K562 (cell line): ENCODE measurements around the gene CFAP52. TPM values are rescaled to one million over a fixed set of nuclear protein-coding genes. Genes with fewer than 3 reads are reported as not detected.

Source experiments
- ATAC-seq: fragments of 200-7000 bp; cut with Tn5 transposase; 3 replicates; pipeline ENCODE4 v1.9.1; 2020; ENCODE audit warnings: moderate library complexity
- BruUV-seq: library from RNA; stranded (reverse); fragments of 400-500 nt; replicated peaks from 2 replicates; lab custom pipeline; 2021; lab: Mats Ljungman, UMichigan
- CTCF ChIA-PET: fragments of 300-600 bp; formaldehyde crosslinking; extraction: SDS; loops from one replicate; lab custom pipeline; 2021; ENCODE audit warnings: low intra/inter-chr PET ratio; lab: Yijun Ruan, JAX
- POLR2A ChIA-PET: fragments of 300-600, 350-650 bp; sonication (Branson Sonifier 250); formaldehyde crosslinking; extraction: SDS; loops from one replicate; lab custom pipeline; 2021; ENCODE audit warnings: antibody characterized with exemption, inconsistent platforms; lab: Yijun Ruan, JAX
- DNase-seq, 4 experiments: peaks; one replicate each; pipeline versions ENCODE4 v3.0.0 to v3.0.0-alpha.2; 2011 to 2018; ENCODE audit warnings: low spot score in 3 of 4, mixed read lengths in 3 of 4; ENCODE audit errors: extremely low read depth in 1 of 4
- FAIRE-seq: peaks from 2 replicates; lab custom pipeline; 2011; peaks lifted over from hg19 to GRCh38; lab: Jason Lieb, UNC
- H2AFZ ChIP-seq: 2 replicates; pipeline ENCODE4 v1.6.0; 2011; ENCODE audit warnings: low read depth, low read length, control low read depth, inconsistent platforms
- H3K27ac ChIP-seq: fragments of 200-600 bp; 3 replicates; pipeline ENCODE4 v1.8.0; 2011; ENCODE audit warnings: low read depth, mild to moderate bottlenecking, control low read depth, inconsistent platforms, low read length, moderate library complexity, mixed read lengths; ENCODE audit errors: extremely low read depth
- H3K27me3 ChIP-seq, 2 experiments: fragments of 300-600 bp in 1 of 2; 2 replicates in 1 of 2; 3 replicates in 1 of 2; pipeline versions ENCODE4 v1.6.0 to v1.8.0; 2011; ENCODE audit warnings: inconsistent platforms in 2 of 2, low read length in 2 of 2, mild to moderate bottlenecking in 1 of 2, mixed read lengths in 1 of 2, moderate library complexity in 1 of 2; ENCODE audit not compliant: control insufficient read depth in 2 of 2, insufficient read depth in 2 of 2
- H3K36me3 ChIP-seq: fragments of 300-600 bp; 3 replicates; pipeline ENCODE4 v1.8.0; 2011; ENCODE audit warnings: mild to moderate bottlenecking, low read length, inconsistent platforms; ENCODE audit not compliant: control insufficient read depth, insufficient read depth
- H3K4me1 ChIP-seq, 2 experiments: fragments of 200-600 bp in 1 of 2; replicated peaks in 1 of 2; 2 replicates in 1 of 2; 3 replicates in 1 of 2; pipeline versions ENCODE4 v1.5.1 to v1.8.0; 2011; ENCODE audit warnings: inconsistent platforms in 2 of 2, low read length in 2 of 2, mild to moderate bottlenecking in 1 of 2, mixed read lengths in 1 of 2, moderate library complexity in 1 of 2; ENCODE audit not compliant: control insufficient read depth in 2 of 2, insufficient read depth in 2 of 2
- H3K4me2 ChIP-seq: 2 replicates; pipeline ENCODE4 v1.6.1; 2011; ENCODE audit warnings: low read length, control low read depth, inconsistent platforms, mixed read lengths; ENCODE audit not compliant: insufficient read depth
- H3K4me3 ChIP-seq: fragments of 200-600 bp; sonication (generic), shearing (Covaris generic); 2 replicates; pipeline ENCODE4 v1.5.1; 2016; ENCODE audit warnings: control low read depth, inconsistent platforms
- H3K79me2 ChIP-seq: fragments of 200-600 bp; 3 replicates; pipeline ENCODE4 v1.8.0; 2011; ENCODE audit warnings: low read length, inconsistent platforms; ENCODE audit not compliant: control insufficient read depth, insufficient read depth
- H3K9ac ChIP-seq, 2 experiments: 2 replicates each; pipeline versions ENCODE4 v1.6.0 to v1.6.1; 2011; ENCODE audit warnings: low read depth in 2 of 2, low read length in 2 of 2, control low read depth in 1 of 2, inconsistent platforms in 1 of 2, mild to moderate bottlenecking in 1 of 2, mixed read lengths in 1 of 2; ENCODE audit not compliant: insufficient read depth in 1 of 2
- H3K9me1 ChIP-seq: one replicate; pipeline ENCODE4 v1.6.0; 2011; ENCODE audit warnings: inconsistent platforms, mild to moderate bottlenecking, low read length, moderate library complexity; ENCODE audit not compliant: control insufficient read depth, insufficient read depth
- H3K9me3 ChIP-seq: replicated peaks from 2 replicates; pipeline ENCODE4 v1.5.1; 2011; ENCODE audit warnings: low read depth, low read length, inconsistent platforms; ENCODE audit not compliant: control insufficient read depth, insufficient read depth
- H4K20me1 ChIP-seq: replicated peaks from 2 replicates; pipeline ENCODE4 v1.6.1; 2011; ENCODE audit warnings: low read length, inconsistent platforms, mixed read lengths; ENCODE audit not compliant: control insufficient read depth, insufficient read depth
- ID3 ChIP-seq, 2 experiments: fragments of 250-450 bp in 1 of 2; fragments of 450-650 bp in 1 of 2; sonication (Bioruptor Pico) in 1 of 2; IDR thresholded peaks; 2 replicates each; pipeline versions ENCODE4 v1.6.1 to v1.8.0; 2016 to 2021; ENCODE audit warnings: mild to moderate bottlenecking in 2 of 2, moderate library complexity in 2 of 2, missing compliant biosample characterization in 1 of 2, missing genetic modification characterization in 1 of 2
- ILF3 ChIP-seq: fragments of 450-650 bp; IDR thresholded peaks from 2 replicates; pipeline ENCODE4 v1.6.1; 2018; ENCODE audit warnings: antibody characterized with exemption, mild to moderate bottlenecking, moderate library complexity, borderline replicate concordance
- MTF1 ChIP-seq: fragments of 250-450 bp; sonication (Bioruptor Pico); IDR thresholded peaks from 2 replicates; pipeline ENCODE4 v1.9.0; 2021; ENCODE audit warnings: moderate library complexity, mild to moderate bottlenecking, inconsistent platforms, borderline replicate concordance
- PHF8 ChIP-seq: fragments of 200-600 bp; sonication (generic); IDR thresholded peaks from 2 replicates; pipeline ENCODE4 v1.6.1; 2012; ENCODE audit warnings: mixed run types, mild to moderate bottlenecking, inconsistent platforms, low read length, moderate library complexity, borderline replicate concordance
- RBM39 ChIP-seq: fragments of 200-400 bp; formaldehyde crosslinking; optimal IDR thresholded peaks from 2 replicates; pipeline ENCODE3; 2018; ENCODE audit warnings: low read depth, low read length
- TCF7L2 ChIP-seq: fragments of 150-350 bp; IDR thresholded peaks from 2 replicates; pipeline ENCODE4 v1.6.1; 2016; ENCODE audit warnings: low read depth, mild to moderate bottlenecking, low read length, moderate library complexity
- ZBTB12 ChIP-seq: fragments of 250-450 bp; sonication (Bioruptor Pico); IDR thresholded peaks from 2 replicates; pipeline ENCODE4 v1.4.0; 2020
- ZNF507 ChIP-seq: conservative IDR thresholded peaks from 2 replicates; pipeline ENCODE4 v1.6.1; 2017; ENCODE audit warnings: missing genetic modification characterization, missing compliant biosample characterization
- ZNF76 ChIP-seq: fragments of 250-450 bp; sonication (Bioruptor Pico); IDR thresholded peaks from 2 replicates; pipeline ENCODE4 v1.4.0; 2020; ENCODE audit warnings: mild to moderate bottlenecking, moderate library complexity, borderline replicate concordance
- WGBS: fragments of 100-300 bp; shearing (Covaris generic); methylation state at CpG from one replicate; pipeline ENCODE4 v1.1.6; 2016; ENCODE audit warnings: low coverage, mixed read lengths; ENCODE audit not compliant: insufficient coverage; ENCODE audit errors: missing lambda C conversion rate; 5-methylcytosine and 5-hydroxymethylcytosine counted together
- in situ Hi-C: fragments of 300-500 bp; cut with MboI; formaldehyde crosslinking; loops from 4 replicates; pipeline ENCODE4 v1.15.0; 2018; ENCODE audit warnings: inconsistent platforms, mixed read lengths
- intact Hi-C: fragments of 100-400 bp; cut with micrococcal nuclease; formaldehyde crosslinking; loops from 2 replicates; pipeline ENCODE4 v1.14.2; 2022
- polyA plus RNA-seq, 8 experiments: library from polyadenylated mRNA; depleted of rRNA in 4 of 8; stranded (reverse) in 5 of 8; unstranded in 3 of 8; fragments of >200 nt; fragmentation: Nextera tagmentation in 2 of 8; fragmentation: Illumina TruSeq in 1 of 8; extraction: Ambion mirVana in 2 of 8; extraction: Trizol in 1 of 8; gene quantifications; 2 replicates each; pipeline versions ENCODE4 v1.2.1 to v1.2.3, GENCODE V29; 2011 to 2014; ENCODE audit warnings: inconsistent platforms in 1 of 8, missing spikeins in 1 of 8
- total RNA-seq, 7 experiments: library from RNA; depleted of rRNA in 6 of 7; stranded (reverse); fragments of >200 nt in 6 of 7; fragmentation: Illumina TruSeq in 2 of 7; extraction: Trizol in 2 of 7; gene quantifications; 2 replicates each; pipeline versions ENCODE4 v1.2.1 to v1.2.3, GENCODE V29; 2011 to 2021; ENCODE audit warnings: low replicate concordance in 1 of 7
- TF ChIP-seq, protein P1 (sequence below): fragments of 450-650 bp; formaldehyde crosslinking; IDR thresholded peaks from 2 replicates; pipeline ENCODE4 v1.4.0; 2022; ENCODE audit warnings: mild to moderate bottlenecking, moderate library complexity
- TF ChIP-seq, protein P2 (sequence below): sonication (generic); formaldehyde crosslinking; IDR thresholded peaks from 2 replicates; pipeline ENCODE4 v1.8.0; 2022; ENCODE audit warnings: missing genetic modification reagents, mild to moderate bottlenecking, borderline replicate concordance

CFAP52 gene
- total and polyA plus RNA-seq, 9 of the 15 experiments (the other 6 are each of a cell fraction or from before 2014, with no cell fraction given), result not detected

DNA sequence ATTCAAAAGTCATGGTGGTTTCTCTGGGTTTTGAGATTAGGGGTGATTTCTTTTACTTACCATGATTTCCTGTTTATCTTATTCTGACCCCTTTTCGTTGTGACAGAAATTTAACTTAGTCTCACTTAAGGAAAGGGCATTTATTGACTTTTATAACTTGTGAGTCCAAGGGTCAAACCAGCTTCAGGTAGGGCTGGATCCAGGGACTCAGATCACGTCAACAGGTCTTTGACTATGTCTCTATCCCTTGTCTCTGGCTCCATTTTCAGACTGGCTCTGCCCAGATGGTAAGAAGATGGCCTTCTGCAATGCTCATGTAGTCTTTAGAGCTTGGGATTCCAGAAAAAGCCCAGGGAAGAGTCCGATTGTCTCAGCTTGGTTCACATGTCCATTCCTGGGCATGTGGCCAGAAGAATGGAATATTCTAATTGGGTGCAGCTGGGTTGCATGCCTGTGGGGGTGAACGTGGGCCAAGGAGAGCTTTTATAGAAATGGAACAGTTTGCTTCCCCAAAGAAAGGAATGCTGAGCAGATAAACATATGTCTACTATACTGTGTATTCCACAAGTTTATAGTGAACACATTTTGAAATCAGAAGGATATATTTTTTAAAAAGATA, 82.3 kb downstream of the CFAP52 start (continued):
- TF ChIP-seq ZNF507 (tag), result no peak
- no peak for TF ChIP-seq RBM39

GRCh38 chr17:9661027-9661426, 84.6 kb downstream of the CFAP52 start:
- intact Hi-C loops, result no loop called here
- Histone ChIP-seq H3K9me1 (no peaks in the 10 kb centered on the region), H3K36me3 (no peaks in the 10 kb centered on the region), H3K79me2 (no peaks in the 10 kb centered on the region), H3K4me1 (no peaks in the 10 kb centered on the region), H3K9ac (no peak overlapping the region), H3K27ac (no peak overlapping the region), H4K20me1 (no peaks in the 10 kb centered on the region), H3K4me2 (no peak overlapping the region), H2AFZ (no peak overlapping the region), H3K4me3 (no peak overlapping the region), H3K27me3 (peaks cover 0 to 8% of the 10 kb centered on the region in 2 experiments; a peak in 1 of 5 replicates), H3K9me3 (no peaks in the 10 kb centered on the region)
- DNase-seq (no peak), ATAC-seq (no peak), FAIRE-seq (no peak)
- CTCF ChIA-PET, result no interaction called here
- in situ Hi-C loops, result no loop called here
- no TSS peak for BruUV-seq
- POLR2A ChIA-PET, result interaction anchor here (0.6 to 0.7 kb wide), 2 partner anchors 665 to 1178 kb away, joined by 3 to 5 read pairs; no protein-coding TSS in a partner anchor
- TF ChIP-seq ZNF76 (CRISPR knock-in tag) (no peak), ZBTB12 (CRISPR knock-in tag) (no peak), MTF1 (CRISPR knock-in tag) (no peak), TCF7L2 (no peak), PHF8 (no peak), ILF3 (no peak), ID3 (CRISPR knock-in tag; IDR thresholded peaks at IDR 0.05) (no peak), ID3 (tag; IDR thresholded peaks at IDR 0.05) (no peak)
- TF ChIP-seq, protein P1, sequence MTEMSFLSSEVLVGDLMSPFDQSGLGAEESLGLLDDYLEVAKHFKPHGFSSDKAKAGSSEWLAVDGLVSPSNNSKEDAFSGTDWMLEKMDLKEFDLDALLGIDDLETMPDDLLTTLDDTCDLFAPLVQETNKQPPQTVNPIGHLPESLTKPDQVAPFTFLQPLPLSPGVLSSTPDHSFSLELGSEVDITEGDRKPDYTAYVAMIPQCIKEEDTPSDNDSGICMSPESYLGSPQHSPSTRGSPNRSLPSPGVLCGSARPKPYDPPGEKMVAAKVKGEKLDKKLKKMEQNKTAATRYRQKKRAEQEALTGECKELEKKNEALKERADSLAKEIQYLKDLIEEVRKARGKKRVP (CRISPR knock-in tag), result no peak
- TF ChIP-seq, protein P2, sequence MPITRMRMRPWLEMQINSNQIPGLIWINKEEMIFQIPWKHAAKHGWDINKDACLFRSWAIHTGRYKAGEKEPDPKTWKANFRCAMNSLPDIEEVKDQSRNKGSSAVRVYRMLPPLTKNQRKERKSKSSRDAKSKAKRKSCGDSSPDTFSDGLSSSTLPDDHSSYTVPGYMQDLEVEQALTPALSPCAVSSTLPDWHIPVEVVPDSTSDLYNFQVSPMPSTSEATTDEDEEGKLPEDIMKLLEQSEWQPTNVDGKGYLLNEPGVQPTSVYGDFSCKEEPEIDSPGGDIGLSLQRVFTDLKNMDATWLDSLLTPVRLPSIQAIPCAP, result no peak
- WGBS, result 7% methylated on average over 2 of the region's 2 CpGs
